ENCODE data around the gene DSE.

DNA sequence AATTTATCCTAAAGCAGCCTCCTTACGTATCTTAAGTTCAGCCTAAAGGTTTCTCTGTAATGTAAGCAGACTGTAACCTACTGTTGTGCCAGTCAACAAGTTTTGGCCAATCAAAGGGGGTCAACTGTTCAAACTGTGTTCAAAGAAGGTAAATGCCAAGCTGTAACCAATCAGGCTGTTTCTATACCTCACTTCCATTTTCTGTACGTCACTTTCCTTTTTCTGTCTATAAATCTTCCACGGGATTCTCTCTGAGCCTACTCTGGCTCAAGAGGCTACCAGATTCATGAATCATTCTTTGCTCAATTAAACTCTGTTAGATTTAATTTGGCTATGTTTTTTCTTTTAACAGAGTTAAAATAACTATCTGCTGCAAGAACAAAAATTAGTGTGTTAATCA is 85.4 kb downstream of the DSE start:
- TF ChIP-seq, protein P1, sequence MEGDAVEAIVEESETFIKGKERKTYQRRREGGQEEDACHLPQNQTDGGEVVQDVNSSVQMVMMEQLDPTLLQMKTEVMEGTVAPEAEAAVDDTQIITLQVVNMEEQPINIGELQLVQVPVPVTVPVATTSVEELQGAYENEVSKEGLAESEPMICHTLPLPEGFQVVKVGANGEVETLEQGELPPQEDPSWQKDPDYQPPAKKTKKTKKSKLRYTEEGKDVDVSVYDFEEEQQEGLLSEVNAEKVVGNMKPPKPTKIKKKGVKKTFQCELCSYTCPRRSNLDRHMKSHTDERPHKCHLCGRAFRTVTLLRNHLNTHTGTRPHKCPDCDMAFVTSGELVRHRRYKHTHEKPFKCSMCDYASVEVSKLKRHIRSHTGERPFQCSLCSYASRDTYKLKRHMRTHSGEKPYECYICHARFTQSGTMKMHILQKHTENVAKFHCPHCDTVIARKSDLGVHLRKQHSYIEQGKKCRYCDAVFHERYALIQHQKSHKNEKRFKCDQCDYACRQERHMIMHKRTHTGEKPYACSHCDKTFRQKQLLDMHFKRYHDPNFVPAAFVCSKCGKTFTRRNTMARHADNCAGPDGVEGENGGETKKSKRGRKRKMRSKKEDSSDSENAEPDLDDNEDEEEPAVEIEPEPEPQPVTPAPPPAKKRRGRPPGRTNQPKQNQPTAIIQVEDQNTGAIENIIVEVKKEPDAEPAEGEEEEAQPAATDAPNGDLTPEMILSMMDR (IDR thresholded peaks at IDR 0.05) = no peak
- no peak for TF ChIP-seq POLR2A (IDR thresholded peaks at IDR 0.05)
